HepG2 (cell line): Measurements from ENCODE around the gene ACAP2. TPM values are rescaled to one million over a fixed set of nuclear protein-coding genes. Genes with fewer than 3 reads are reported as not detected.

Experiments
- ATAC-seq: fragments of 200-7000 bp; cut with Tn5 transposase; 3 replicates; pipeline ENCODE4 v1.9.1; 2020; ENCODE audit warnings: mild to moderate bottlenecking, moderate library complexity
- BruUV-seq: library from RNA; stranded (reverse); fragments of 400-500 nt; replicated peaks from 2 replicates; lab custom pipeline; 2021; lab: Mats Ljungman, UMichigan
- CTCF ChIA-PET: fragments of 300-600 bp; formaldehyde crosslinking; extraction: SDS; loops from one replicate; lab custom pipeline; 2021; ENCODE audit warnings: low total read pairs, inconsistent platforms, low intra/inter-chr PET ratio; lab: Yijun Ruan, JAX
- POLR2A ChIA-PET: fragments of 350-600 bp; sonication (Branson Sonifier 250); formaldehyde crosslinking; loops from one replicate; lab custom pipeline; 2020; ENCODE audit warnings: antibody characterized with exemption, inconsistent platforms; lab: Yijun Ruan, JAX
- DNase-seq: peaks from one replicate; pipeline ENCODE4 v3.0.0-alpha.2; 2015; ENCODE audit warnings: low spot score
- FAIRE-seq: peaks from 3 replicates; lab custom pipeline; 2011; peaks lifted over from hg19 to GRCh38; lab: Jason Lieb, UNC
- H2AFZ ChIP-seq: one replicate; pipeline ENCODE4 v1.6.1; 2011; ENCODE audit warnings: low read length, inconsistent platforms
- H3K27ac ChIP-seq: fragments of 300-600 bp; 3 replicates; pipeline ENCODE4 v1.8.0; 2011; ENCODE audit warnings: mixed run types, mild to moderate bottlenecking, mixed read lengths, low read length, inconsistent platforms; ENCODE audit not compliant: insufficient read depth; ENCODE audit errors: extremely low read length
- H3K27me3 ChIP-seq, 2 experiments: fragments of 200-600 bp in 1 of 2; 2 replicates in 1 of 2; 3 replicates in 1 of 2; pipeline versions ENCODE4 v1.6.0 to v1.8.0; 2011; ENCODE audit warnings: low read length in 2 of 2, mild to moderate bottlenecking in 2 of 2, moderate library complexity in 2 of 2, inconsistent platforms in 1 of 2; ENCODE audit not compliant: insufficient read depth in 2 of 2, control insufficient read depth in 1 of 2
- H3K36me3 ChIP-seq, 2 experiments: fragments of 200-600 bp in 1 of 2; replicated peaks in 1 of 2; 2 replicates in 1 of 2; 3 replicates in 1 of 2; pipeline versions ENCODE4 v1.5.1 to v1.8.0; 2011; ENCODE audit warnings: low read length in 2 of 2, inconsistent platforms in 1 of 2; ENCODE audit not compliant: insufficient read depth in 2 of 2, control insufficient read depth in 1 of 2
- H3K4me1 ChIP-seq: 2 replicates; pipeline ENCODE4 v1.5.1; 2012; ENCODE audit warnings: low read length, inconsistent platforms; ENCODE audit not compliant: insufficient read depth
- H3K4me2 ChIP-seq: 2 replicates; pipeline ENCODE4 v1.6.0; 2011; ENCODE audit warnings: low read depth, low read length, inconsistent platforms
- H3K4me3 ChIP-seq, 3 experiments: fragments of 200-600 bp in 1 of 3; sonication (generic), shearing (Covaris generic) in 1 of 3; replicated peaks in 1 of 3; 2 replicates each; pipeline ENCODE4 v1.5.1; 2011 to 2016; ENCODE audit warnings: low read length in 3 of 3, inconsistent platforms in 2 of 3, low read depth in 2 of 3, mild to moderate bottlenecking in 2 of 3, control low read depth in 1 of 3, mixed read lengths in 1 of 3; ENCODE audit not compliant: insufficient read depth in 1 of 3
- H3K79me2 ChIP-seq: one replicate; pipeline ENCODE4 v1.6.1; 2011; ENCODE audit warnings: low read length, inconsistent platforms; ENCODE audit not compliant: insufficient read depth
- H3K9ac ChIP-seq: 2 replicates; pipeline ENCODE4 v1.6.0; 2011; ENCODE audit warnings: mild to moderate bottlenecking, low read depth, low read length, inconsistent platforms; ENCODE audit not compliant: insufficient read depth
- H3K9me3 ChIP-seq: 2 replicates; pipeline ENCODE4 v1.5.1; 2012; ENCODE audit warnings: mild to moderate bottlenecking, low read length
- H4K20me1 ChIP-seq: 2 replicates; pipeline ENCODE4 v1.6.0; 2011; ENCODE audit warnings: inconsistent platforms, mild to moderate bottlenecking, low read length, moderate library complexity; ENCODE audit not compliant: insufficient read depth
- ELF1 ChIP-seq: sonication (generic); formaldehyde crosslinking; IDR thresholded peaks from 2 replicates; pipeline ENCODE4 v1.4.0; 2020; ENCODE audit warnings: missing genetic modification reagents
- GATAD2A ChIP-seq: IDR thresholded peaks from 2 replicates; pipeline ENCODE4 v1.6.1; 2016
- JARID2 ChIP-seq: sonication (generic); formaldehyde crosslinking; IDR thresholded peaks from 2 replicates; pipeline ENCODE4 v1.8.1; 2023; ENCODE audit warnings: missing genetic modification reagents, inconsistent platforms; ENCODE audit not compliant: insufficient replicate concordance
- KAT7 ChIP-seq: IDR thresholded peaks from 2 replicates; pipeline ENCODE4 v1.6.1; 2018; ENCODE audit warnings: borderline replicate concordance, missing compliant biosample characterization
- KAT8 ChIP-seq: IDR thresholded peaks from 2 replicates; pipeline ENCODE4 v1.6.1; 2016; ENCODE audit warnings: missing genetic modification reagents, missing compliant biosample characterization
- POLR2G ChIP-seq: fragments of 200-400 bp; formaldehyde crosslinking; IDR thresholded peaks from 2 replicates; pipeline ENCODE4 v1.6.1; 2018; ENCODE audit warnings: mild to moderate bottlenecking, low read depth, low read length, moderate library complexity
- TCF7L2 ChIP-seq: IDR thresholded peaks from 2 replicates; pipeline ENCODE4 v1.6.1; 2011; ENCODE audit warnings: mild to moderate bottlenecking, low read depth, low read length, moderate library complexity
- ZNF251 ChIP-seq: sonication (generic); formaldehyde crosslinking; IDR thresholded peaks from 2 replicates; pipeline ENCODE4 v1.9.0; 2021; ENCODE audit warnings: mild to moderate bottlenecking, missing genetic modification reagents
- ZNF44 ChIP-seq: sonication (generic); formaldehyde crosslinking; IDR thresholded peaks from 2 replicates; pipeline ENCODE4 v1.5.1; 2020; ENCODE audit warnings: mild to moderate bottlenecking, missing genetic modification reagents
- ZNF646 ChIP-seq: sonication (generic); formaldehyde crosslinking; IDR thresholded peaks from 2 replicates; pipeline ENCODE4 v1.9.0; 2021; ENCODE audit warnings: mild to moderate bottlenecking, missing genetic modification reagents
- WGBS: methylation state at CpG from one replicate; pipeline ENCODE4 v1.1.6; 2017; ENCODE audit warnings: low lambda C conversion rate; 5-methylcytosine and 5-hydroxymethylcytosine counted together
- in situ Hi-C: cut with HindIII; loops from 2 replicates; pipeline ENCODE4 v1.10.0; 2017; ENCODE audit warnings: low pct_unique_long_range_greater_than_20kb; ENCODE audit not compliant: extremely low pct_ligation_motif_present
- intact Hi-C: fragments of 100-400 bp; cut with micrococcal nuclease; formaldehyde crosslinking; loops from one replicate; pipeline ENCODE4 v1.10.0; 2022; ENCODE audit not compliant: unreplicated experiment
- polyA plus RNA-seq, 8 experiments: library from polyadenylated mRNA; depleted of rRNA in 3 of 8; stranded (reverse) in 7 of 8; unstranded in 1 of 8; fragments of >200 nt; fragmentation: Illumina TruSeq in 4 of 8; extraction: Trizol in 4 of 8; gene quantifications; 2 replicates each; pipeline versions ENCODE4 v1.2.1 to v1.2.3, GENCODE V29; 2011 to 2016; ENCODE audit warnings: low read depth in 4 of 8, missing spikeins in 1 of 8, mixed read lengths in 1 of 8; ENCODE audit not compliant: insufficient read depth in 1 of 8
- total RNA-seq, 5 experiments: library from RNA; depleted of rRNA; stranded (reverse); fragments of >200 nt; fragmentation: Illumina TruSeq; extraction: Trizol; gene quantifications; 2 replicates each; pipeline ENCODE4 v1.2.3, GENCODE V29; 2016; ENCODE audit warnings: low read depth in 1 of 5
- TF ChIP-seq, protein P1 (sequence below): sonication (generic); formaldehyde crosslinking; IDR thresholded peaks from 2 replicates; pipeline ENCODE4 v1.4.0; 2020; ENCODE audit warnings: missing genetic modification reagents, borderline replicate concordance
- TF ChIP-seq, protein P2 (sequence below): sonication (generic); formaldehyde crosslinking; IDR thresholded peaks from 2 replicates; pipeline ENCODE4 v1.4.0; 2020; ENCODE audit warnings: mild to moderate bottlenecking, missing genetic modification reagents

Gene ACAP2
- total and polyA plus RNA-seq, 2 of the 13 experiments (the other 11 are each of a cell fraction or from before 2014, with no cell fraction given) = 7.3 to 23.9 TPM

DNA sequence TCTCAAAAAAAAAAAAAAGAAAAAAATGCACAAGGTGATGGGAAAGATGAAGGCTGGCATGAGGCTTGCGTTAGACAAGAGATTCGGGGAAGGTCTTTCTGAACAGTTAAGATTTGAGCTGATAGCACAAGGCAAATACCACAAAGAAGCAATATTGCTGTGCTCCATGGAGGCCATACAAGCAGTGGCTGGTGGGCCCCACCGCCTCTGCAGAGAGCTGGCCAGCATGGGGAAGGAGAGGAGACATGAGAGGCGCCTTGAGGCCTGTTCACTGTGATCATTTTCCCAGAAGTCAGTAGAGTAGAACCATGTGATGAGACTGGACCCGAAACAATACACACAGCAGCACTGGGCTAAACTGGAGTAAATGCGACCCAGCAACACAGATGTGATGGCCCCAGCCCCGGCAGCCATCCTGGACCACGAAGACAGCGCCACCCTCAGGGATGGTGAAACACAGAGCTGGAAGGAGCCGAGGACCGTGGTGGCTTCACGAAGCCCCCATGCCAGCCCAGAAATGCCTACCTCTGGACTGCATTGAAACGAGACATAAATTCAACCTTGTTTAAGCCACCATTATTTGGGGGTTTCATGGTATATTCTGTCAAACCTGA lies 177.3 kb downstream of the ACAP2 start:
- H3K79me2 ChIP-seq = peaks cover 46% of the 10 kb centered on the region
- no peaks in the 10 kb centered on the region; a peak in 1 of 5 replicates for H3K27me3 ChIP-seq
- ChIA-PET CTCF (no interaction called here), POLR2A (no interaction called here)
- no peak overlapping the region for H3K9ac ChIP-seq
- 95% methylated on average over 10 of the region's 13 CpGs for WGBS
- FAIRE-seq (no peak), ATAC-seq (no peak), DNase-seq (no peak)
- TF ChIP-seq KAT8 (CRISPR knock-in tag) (no peak), ZNF646 (CRISPR knock-in tag) (no peak), ELF1 (CRISPR knock-in tag) (no peak), GATAD2A (CRISPR knock-in tag) (no peak), POLR2G (no peak), KAT7 (CRISPR knock-in tag) (no peak), ZNF251 (no peak), TCF7L2 (no peak), JARID2 (CRISPR knock-in tag) (no peak), ZNF44 (CRISPR knock-in tag) (no peak)
- TF ChIP-seq, protein P1, sequence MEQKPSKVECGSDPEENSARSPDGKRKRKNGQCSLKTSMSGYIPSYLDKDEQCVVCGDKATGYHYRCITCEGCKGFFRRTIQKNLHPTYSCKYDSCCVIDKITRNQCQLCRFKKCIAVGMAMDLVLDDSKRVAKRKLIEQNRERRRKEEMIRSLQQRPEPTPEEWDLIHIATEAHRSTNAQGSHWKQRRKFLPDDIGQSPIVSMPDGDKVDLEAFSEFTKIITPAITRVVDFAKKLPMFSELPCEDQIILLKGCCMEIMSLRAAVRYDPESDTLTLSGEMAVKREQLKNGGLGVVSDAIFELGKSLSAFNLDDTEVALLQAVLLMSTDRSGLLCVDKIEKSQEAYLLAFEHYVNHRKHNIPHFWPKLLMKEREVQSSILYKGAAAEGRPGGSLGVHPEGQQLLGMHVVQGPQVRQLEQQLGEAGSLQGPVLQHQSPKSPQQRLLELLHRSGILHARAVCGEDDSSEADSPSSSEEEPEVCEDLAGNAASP (CRISPR knock-in tag) = no peak
- TF ChIP-seq, protein P2, sequence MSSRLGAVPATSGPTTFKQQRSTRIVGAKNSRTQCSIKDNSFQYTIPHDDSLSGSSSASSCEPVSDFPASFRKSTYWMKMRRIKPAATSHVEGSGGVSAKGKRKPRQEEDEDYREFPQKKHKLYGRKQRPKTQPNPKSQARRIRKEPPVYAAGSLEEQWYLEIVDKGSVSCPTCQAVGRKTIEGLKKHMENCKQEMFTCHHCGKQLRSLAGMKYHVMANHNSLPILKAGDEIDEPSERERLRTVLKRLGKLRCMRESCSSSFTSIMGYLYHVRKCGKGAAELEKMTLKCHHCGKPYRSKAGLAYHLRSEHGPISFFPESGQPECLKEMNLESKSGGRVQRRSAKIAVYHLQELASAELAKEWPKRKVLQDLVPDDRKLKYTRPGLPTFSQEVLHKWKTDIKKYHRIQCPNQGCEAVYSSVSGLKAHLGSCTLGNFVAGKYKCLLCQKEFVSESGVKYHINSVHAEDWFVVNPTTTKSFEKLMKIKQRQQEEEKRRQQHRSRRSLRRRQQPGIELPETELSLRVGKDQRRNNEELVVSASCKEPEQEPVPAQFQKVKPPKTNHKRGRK (CRISPR knock-in tag) = no peak
- no peaks in the 10 kb centered on the region for H3K9me3 ChIP-seq
- peaks cover 9 to 28% of the 10 kb centered on the region in 2 experiments; a peak in 4 of 5 replicates for H3K36me3 ChIP-seq
- no peak overlapping the region for H2AFZ ChIP-seq
- BruUV-seq = no TSS peak
- H3K4me2 ChIP-seq = no peak overlapping the region
- no peak overlapping the region for H3K4me3 ChIP-seq
- in situ Hi-C loops = no loop called here
- no peak overlapping the region for H3K27ac ChIP-seq
- H3K4me1 ChIP-seq = peaks cover 46% of the 10 kb centered on the region
- H4K20me1 ChIP-seq = no peaks in the 10 kb centered on the region
- intact Hi-C loops = no loop called here
